H1 (cell line): ENCODE data around the gene CTSL. TPM values are rescaled to one million over a fixed set of nuclear protein-coding genes. Genes with fewer than 3 reads are reported as not detected.

Experiments
- CHD7 ChIP-seq: fragments of 300-600 bp; sonication (generic); IDR thresholded peaks from 2 replicates; pipeline ENCODE4 v1.7.1; 2012; ENCODE audit warnings: low read length, moderate library complexity, mild to moderate bottlenecking, inconsistent platforms; ENCODE audit not compliant: insufficient replicate concordance
- CTBP2 ChIP-seq: IDR thresholded peaks from 2 replicates; pipeline ENCODE4 v1.7.0; 2011; ENCODE audit warnings: borderline replicate concordance, mild to moderate bottlenecking, moderate library complexity, mixed read lengths, low read length; ENCODE audit not compliant: insufficient read depth, insufficient read length
- EP300 ChIP-seq, 2 experiments: IDR thresholded peaks; 1 replicate in 1 of 2; 2 replicates in 1 of 2; pipeline ENCODE4 v1.6.1; 2011 to 2012; ENCODE audit warnings: low read depth in 2 of 2, low read length in 2 of 2, mild to moderate bottlenecking in 2 of 2, borderline replicate concordance in 1 of 2, inconsistent platforms in 1 of 2, moderate library complexity in 1 of 2
- POLR2AphosphoS5 ChIP-seq: IDR thresholded peaks from 2 replicates; pipeline ENCODE4 v1.6.1; 2011; ENCODE audit warnings: low read depth, low read length
- POU5F1 ChIP-seq: IDR thresholded peaks from 2 replicates; pipeline ENCODE4 v1.6.1; 2011; ENCODE audit warnings: low read depth, mild to moderate bottlenecking, low read length, moderate library complexity
- RNF2 ChIP-seq: fragments of 200-900, 300-1000 bp; sonication (generic); IDR thresholded peaks from 2 replicates; pipeline ENCODE4 v1.7.1; 2016; ENCODE audit warnings: borderline replicate concordance, low read depth, mild to moderate bottlenecking, antibody characterized with exemption, low read length; ENCODE audit not compliant: poor library complexity, severe bottlenecking; ENCODE audit errors: missing control alignments
- SIX5 ChIP-seq: IDR thresholded peaks from 2 replicates; pipeline ENCODE4 v1.6.1; 2011; ENCODE audit warnings: mild to moderate bottlenecking, low read depth, low read length
- SUZ12 ChIP-seq: fragments of 200-600 bp; sonication (generic); IDR thresholded peaks from 2 replicates; pipeline ENCODE4 v1.6.1; 2012; ENCODE audit warnings: mild to moderate bottlenecking, inconsistent platforms, low read length, moderate library complexity, mixed read lengths
- polyA plus RNA-seq, 7 experiments: library from polyadenylated mRNA; depleted of rRNA in 3 of 7; stranded (reverse) in 5 of 7; unstranded in 2 of 7; fragments of >200 nt in 5 of 7; fragments of 200-250 nt in 2 of 7; gene quantifications; 1 replicate in 5 of 7; 2 replicates in 1 of 7; 4 replicates in 1 of 7; pipeline versions ENCODE4 v1.2.1 to v1.2.3, GENCODE V29; 2011 to 2013; ENCODE audit warnings: missing spikeins in 2 of 7, mixed read lengths in 2 of 7
- total RNA-seq: library from RNA; stranded (reverse); fragmentation: NEBNext Ultra II Directional; extraction: Animal tissue kit (Norgen Biotek cat#: 25700); gene quantifications from 2 replicates; pipeline ENCODE4 v1.2.1, GENCODE V29; 2021

The CTSL gene
- total and polyA plus RNA-seq, 2 of the 8 experiments (the other 6 are each of a cell fraction or from before 2014, with no cell fraction given): 34.2 to 38.2 TPM

GRCh38 chr9:87718852-87719612 is 6.9 kb upstream of the CTSL start (continued):
- TF ChIP-seq CHD7 (no peak), POU5F1 (no peak), RNF2 (no peak), CTBP2 (no peak), EP300 (IDR thresholded peaks at IDR 0.05; ENCODE audit: borderline replicate concordance in 1 of 2, low read depth in 2 of 2, low read length in 2 of 2) (no peak), POLR2AphosphoS5 (no peak), SUZ12 (no peak), SIX5 (no peak)
